ENCODE measurements around the gene CHCHD6. TPM values are rescaled to one million over a fixed set of nuclear protein-coding genes. Genes with fewer than 3 reads are reported as not detected.

The CHCHD6 gene
- total and polyA plus RNA-seq, 2 of the 4 experiments (the other 2 are of a cell fraction): 18.8 to 28.9 TPM

- dilution Hi-C loops (cut with HindIII; ENCODE audit: low sequenced_read_pairs, unreplicated experiment): no loop called here
- Histone ChIP-seq H3K27me3 (ENCODE audit: control insufficient read depth, insufficient read depth, low read length) (no peaks in the 10 kb centered on the region), H2BK15ac (ENCODE audit: low read depth, low read length) (no peak overlapping the region)
Observed at GRCh38 chr3:126766653-126767052, 62.6 kb downstream of the CHCHD6 start.

More at GRCh38 chr3:126766653-126767052, 62.6 kb downstream of the CHCHD6 start:
- Histone ChIP-seq H3K4me1 (ENCODE audit: control insufficient read depth, insufficient read depth, low read length) (no peaks in the 10 kb centered on the region), H2BK5ac (ENCODE audit: low read depth, low read length, poor library complexity, severe bottlenecking) (no peak overlapping the region), H2AFZ (replicated peaks; ENCODE audit: low read length, poor library complexity) (no peak overlapping the region), H4K91ac (ENCODE audit: insufficient read depth, low read depth, low read length) (no peak overlapping the region), H2AK5ac (ENCODE audit: low read depth, low read length) (no peak overlapping the region), H2BK20ac (ENCODE audit: low read depth, low read length) (no peak overlapping the region), H3K18ac (ENCODE audit: low read depth, low read length) (no peak overlapping the region), H4K5ac (ENCODE audit: low read depth, low read length) (no peak overlapping the region), H3K79me1 (ENCODE audit: low read depth in 1 of 2, low read length in 2 of 2) (no peaks in the 10 kb centered on the region; a peak in 1 of 4 replicates), H3K9me1 (ENCODE audit: insufficient read depth, low read length) (no peaks in the 10 kb centered on the region), H3K4me3 (ENCODE audit: insufficient read depth, low read depth, low read length) (no peak overlapping the region), H3K9ac (ENCODE audit: low read depth, low read length) (no peak overlapping the region), H3K14ac (replicated peaks; ENCODE audit: low read depth, low read length) (no peak overlapping the region), H3K36me3 (ENCODE audit: control insufficient read depth, insufficient read depth, low read length) (no peaks in the 10 kb centered on the region; the same call in 1 of the 2 replicates), H4K20me1 (ENCODE audit: insufficient read depth, low read length) (no peaks in the 10 kb centered on the region), H3K4ac (ENCODE audit: low read depth, low read length) (no peak overlapping the region), H3K9me3 (ENCODE audit: control insufficient read depth, insufficient read depth, low read length) (no peaks in the 10 kb centered on the region), H3K23ac (ENCODE audit: low read depth, low read length) (no peak overlapping the region), H3K27ac (ENCODE audit: insufficient read depth, low read length) (no peak overlapping the region), H4K8ac (ENCODE audit: low read depth in 2 of 2, low read length in 2 of 2) (no peak overlapping the region), H3K4me2 (ENCODE audit: low read depth, low read length) (no peak overlapping the region), H2AK9ac (replicated peaks; ENCODE audit: low read depth, low read length, poor library complexity) (no peak overlapping the region), H2BK120ac (ENCODE audit: low read depth, low read length) (no peak overlapping the region), H3K56ac (ENCODE audit: extremely low read depth, insufficient read depth, low read length) (no peak overlapping the region)
- no peak for ATAC-seq (ENCODE audit: low read depth)
- TF ChIP-seq CTCF (conservative IDR thresholded peaks at IDR 0.05; ENCODE audit: low read depth, low read length) (no peak), RAD21 (IDR thresholded peaks at IDR 0.05; ENCODE audit: low read length) (no peak), BHLHE40 (IDR thresholded peaks at IDR 0.05; ENCODE audit: low read depth, low read length) (no peak), MAZ (IDR thresholded peaks at IDR 0.05; ENCODE audit: borderline replicate concordance, low read depth, low read length) (no peak), SMC3 (IDR thresholded peaks at IDR 0.05; ENCODE audit: low read depth, low read length) (no peak), RCOR1 (IDR thresholded peaks at IDR 0.05; ENCODE audit: insufficient replicate concordance, low read length) (no peak), MAFK (IDR thresholded peaks at IDR 0.05; ENCODE audit: low read depth, low read length) (no peak), CHD1 (IDR thresholded peaks at IDR 0.05; ENCODE audit: low read depth, low read length) (no peak), CEBPB (IDR thresholded peaks at IDR 0.05; ENCODE audit: low read depth, low read length) (no peak), ELK1 (IDR thresholded peaks at IDR 0.05; ENCODE audit: borderline replicate concordance, low read depth, low read length) (no peak)
- ChIA-PET POLR2A (ENCODE audit: unreplicated experiment) (no interaction called here), CTCF (no interaction called here)
- in situ Hi-C loops (cut with MboI; ENCODE audit: low sequenced_read_pairs): no loop called here
- DNase-seq: no peak
- 100% methylated on average over 5 of the region's 7 CpGs; no CpG with 5 or more reads in 1 of the 2 experiments for WGBS, 2 experiments (ENCODE audit: extremely low coverage in 2 of 2, insufficient read length in 1 of 2)
- no TSS peak for BruUV-seq (replicated peaks)
- intact Hi-C loops (cut with micrococcal nuclease): no loop called here

Data from IMR-90 (cell line).